Urinary bladder (tissue), 4 donors: ENCODE results near the gene PPP3CA. TPM values are rescaled to one million over a fixed set of nuclear protein-coding genes. Genes with fewer than 3 reads are reported as not detected.
"Not testable (repeated sequence)": the region's sequence is repeated elsewhere in the genome, so short reads cannot be mapped to it uniquely, and the experiment has no call there.

Experiments used
- DNase-seq: peaks from one replicate; pipeline ENCODE4 v3.0.0-alpha.2; 2015; ENCODE audit errors: extremely low spot score
- H3K27ac ChIP-seq: one replicate; pipeline ENCODE4 v1.5.1; 2013; ENCODE audit warnings: low read depth, mild to moderate bottlenecking, moderate library complexity
- H3K36me3 ChIP-seq: one replicate; pipeline ENCODE4 v1.6.1; 2013; ENCODE audit warnings: mild to moderate bottlenecking, moderate library complexity; ENCODE audit not compliant: insufficient read depth
- H3K4me1 ChIP-seq: one replicate; pipeline ENCODE4 v1.6.1; 2013; ENCODE audit warnings: mild to moderate bottlenecking, moderate library complexity; ENCODE audit not compliant: insufficient read depth
- H3K4me3 ChIP-seq: one replicate; pipeline ENCODE4 v1.5.1; 2013; ENCODE audit warnings: low read depth, low read length
- WGBS: extraction: QIAGEN DNeasy Blood & Tissue Kit; methylation state at CpG from one replicate; pipeline ENCODE4 v1.1.7; 2013; 5-methylcytosine and 5-hydroxymethylcytosine counted together
- polyA plus RNA-seq: library from polyadenylated mRNA; stranded (reverse); fragments of 200-250 nt; gene quantifications from one replicate; pipeline ENCODE4 v1.2.3, GENCODE V29; 2013
- total RNA-seq: library from RNA; depleted of rRNA; stranded (reverse); fragments of >200 nt; gene quantifications from one replicate; pipeline ENCODE4 v1.2.3, GENCODE V29; 2014
- donor health status: healthy with polysubstance abuse.
- donor health status: healthy.

Gene PPP3CA
- total and polyA plus RNA-seq, 2 donors: 21.2 to 79.8 TPM

- no peaks in the 10 kb centered on the region for H3K4me1 ChIP-seq
- H3K27ac ChIP-seq: no peak overlapping the region
- 79% methylated on average over 5 of the region's 5 CpGs for WGBS
- DNase-seq: no peak
- H3K4me3 ChIP-seq: no peak overlapping the region
- H3K36me3 ChIP-seq: no peaks in the 10 kb centered on the region
These were observed 103.0 kb downstream of the PPP3CA start for GRCh38 chr4:101244349-101244748.

GRCh38 chr4:101242441-101242840 is 104.9 kb downstream of the PPP3CA start:
- 97% methylated on average over 1 of the region's 1 CpG for WGBS
- Histone ChIP-seq H3K27ac (no peak overlapping the region), H3K36me3 (no peaks in the 10 kb centered on the region), H3K4me1 (no peaks in the 10 kb centered on the region), H3K4me3 (no peak overlapping the region)
- DNase-seq: no peak

GRCh38 chr4:101240099-101240498 is 107.2 kb downstream of the PPP3CA start:
- no peak for DNase-seq
- Histone ChIP-seq H3K27ac (no peak overlapping the region), H3K4me3 (no peak overlapping the region), H3K36me3 (no peaks in the 10 kb centered on the region), H3K4me1 (no peaks in the 10 kb centered on the region)
- 97% methylated on average over 3 of the region's 3 CpGs for WGBS

GRCh38 chr4:101239665-101240064 is 107.7 kb downstream of the PPP3CA start:
- no peak overlapping the region for H3K27ac ChIP-seq
- H3K36me3 ChIP-seq: no peaks in the 10 kb centered on the region
- no peak for DNase-seq
- WGBS: 96% methylated on average over 1 of the region's 1 CpG
- H3K4me1 ChIP-seq: no peaks in the 10 kb centered on the region
- H3K4me3 ChIP-seq: no peak overlapping the region

- DNase-seq: no peak
- Histone ChIP-seq H3K27ac (no peak overlapping the region), H3K4me1 (no peaks in the 10 kb centered on the region), H3K4me3 (no peak overlapping the region), H3K36me3 (no peaks in the 10 kb centered on the region)
- WGBS: 60% methylated on average over 3 of the region's 3 CpGs
These were observed 108.6 kb downstream of the PPP3CA start for GRCh38 chr4:101238706-101239105.

DNA sequence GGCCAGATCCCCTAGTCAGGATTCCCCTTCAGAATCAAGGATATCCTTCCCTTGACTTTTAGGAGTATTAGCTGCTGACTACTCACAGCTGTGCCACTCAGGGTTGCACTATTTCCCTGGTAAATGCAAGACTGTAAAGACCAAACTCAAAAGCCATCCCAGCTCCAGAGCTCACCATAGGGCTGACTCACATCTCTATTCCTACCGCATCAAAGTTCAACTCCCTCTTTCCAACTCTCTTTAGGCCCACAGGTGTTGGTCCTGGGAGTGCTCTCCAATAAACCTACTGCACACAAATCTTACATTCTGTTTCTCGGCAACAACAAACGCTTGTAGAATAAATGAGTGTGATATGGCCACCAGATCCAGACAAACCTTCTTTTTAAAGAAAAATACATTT is 109.6 kb downstream of the PPP3CA start:
- H3K36me3 ChIP-seq: no peaks in the 10 kb centered on the region
- no peaks in the 10 kb centered on the region for H3K4me1 ChIP-seq
- no peak for DNase-seq
- no peak overlapping the region for H3K4me3 ChIP-seq
- H3K27ac ChIP-seq: no peak overlapping the region
- WGBS: 95% methylated on average over 3 of the region's 3 CpGs

DNA sequence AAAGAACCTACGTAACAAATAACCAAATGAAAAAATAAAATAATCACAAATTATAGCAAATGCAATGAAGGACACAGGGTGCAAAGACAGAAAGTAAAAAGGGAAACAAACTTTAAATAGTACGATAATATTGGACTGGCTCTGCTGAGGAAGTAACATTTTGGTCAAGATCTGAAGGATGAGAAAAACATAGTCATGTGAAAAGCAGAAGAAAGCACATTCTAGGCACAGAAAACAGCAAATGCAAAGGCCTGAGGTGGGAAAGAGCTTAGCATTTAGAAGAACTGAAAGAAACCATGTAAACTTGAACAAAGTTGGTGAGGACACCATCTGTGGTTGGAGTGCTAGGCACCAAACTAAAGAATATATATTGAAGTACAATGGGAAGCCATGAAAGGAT is 111.2 kb downstream of the PPP3CA start:
- Histone ChIP-seq H3K4me1 (no peaks in the 10 kb centered on the region), H3K36me3 (no peaks in the 10 kb centered on the region), H3K4me3 (no peak overlapping the region), H3K27ac (no peak overlapping the region)
- 88% methylated on average over 2 of the region's 2 CpGs for WGBS
- no peak for DNase-seq

GRCh38 chr4:101234141-101234540 is 113.2 kb downstream of the PPP3CA start:
- H3K4me1 ChIP-seq, H3K27ac ChIP-seq, H3K4me3 ChIP-seq, H3K36me3 ChIP-seq, DNase-seq: not testable (repeated sequence)

- DNase-seq: no peak
These were observed 115.1 kb downstream of the PPP3CA start for GRCh38 chr4:101232074-101232776.

DNA sequence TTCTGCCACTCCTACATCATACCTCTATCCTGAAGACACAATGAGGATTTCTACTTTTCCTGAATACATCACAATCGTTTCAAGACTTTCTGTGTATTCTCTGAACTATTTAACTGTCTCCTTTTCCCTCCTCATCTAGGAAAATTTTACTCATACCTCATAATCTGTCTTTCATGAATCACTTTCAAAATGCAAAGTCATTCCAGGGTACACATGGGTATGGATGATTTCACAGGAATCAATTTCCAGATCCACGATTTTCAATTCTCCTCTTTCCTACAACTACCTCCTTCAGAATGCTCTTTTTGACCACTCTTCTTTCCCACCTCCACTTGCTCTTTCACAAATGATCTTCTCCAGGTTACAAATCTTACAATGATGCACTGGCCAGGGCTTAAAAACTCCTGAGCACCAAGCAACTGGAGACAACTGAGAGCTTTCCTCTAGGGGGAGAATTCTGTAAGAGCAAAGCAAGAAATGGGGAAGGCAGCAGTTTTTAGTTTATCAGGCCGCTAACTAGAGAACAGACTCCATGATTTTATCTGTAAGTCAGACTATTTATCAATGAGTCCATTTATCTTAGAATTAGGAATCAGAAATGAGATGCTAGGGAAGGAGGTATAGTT is 116.4 kb downstream of the PPP3CA start:
- H3K27ac ChIP-seq: no peak overlapping the region
- no peak overlapping the region for H3K4me3 ChIP-seq
- no peaks in the 10 kb centered on the region for H3K36me3 ChIP-seq
- WGBS: 81% methylated on average over 3 of the region's 3 CpGs
- H3K4me1 ChIP-seq: no peaks in the 10 kb centered on the region
- no peak for DNase-seq

More at GRCh38 chr4:101232074-101232776, 115.1 kb downstream of the PPP3CA start:
- no peak overlapping the region for H3K27ac ChIP-seq
- 38% methylated on average over 1 of the region's 1 CpG for WGBS
- H3K4me1 ChIP-seq: no peaks in the 10 kb centered on the region
- H3K36me3 ChIP-seq: no peaks in the 10 kb centered on the region
- H3K4me3 ChIP-seq: no peak overlapping the region

GRCh38 chr4:101229116-101229515 is 118.2 kb downstream of the PPP3CA start:
- no peak overlapping the region for H3K4me3 ChIP-seq
- H3K4me1 ChIP-seq: no peaks in the 10 kb centered on the region
- no peak overlapping the region for H3K27ac ChIP-seq
- no peaks in the 10 kb centered on the region for H3K36me3 ChIP-seq
- no peak for DNase-seq
- WGBS: 71% methylated on average over 2 of the region's 2 CpGs

GRCh38 chr4:101227715-101228114 is 119.6 kb downstream of the PPP3CA start:
- H3K4me3 ChIP-seq: no peak overlapping the region
- H3K27ac ChIP-seq: no peak overlapping the region
- no peak for DNase-seq
- no peaks in the 10 kb centered on the region for H3K36me3 ChIP-seq
- no peaks in the 10 kb centered on the region for H3K4me1 ChIP-seq

DNA sequence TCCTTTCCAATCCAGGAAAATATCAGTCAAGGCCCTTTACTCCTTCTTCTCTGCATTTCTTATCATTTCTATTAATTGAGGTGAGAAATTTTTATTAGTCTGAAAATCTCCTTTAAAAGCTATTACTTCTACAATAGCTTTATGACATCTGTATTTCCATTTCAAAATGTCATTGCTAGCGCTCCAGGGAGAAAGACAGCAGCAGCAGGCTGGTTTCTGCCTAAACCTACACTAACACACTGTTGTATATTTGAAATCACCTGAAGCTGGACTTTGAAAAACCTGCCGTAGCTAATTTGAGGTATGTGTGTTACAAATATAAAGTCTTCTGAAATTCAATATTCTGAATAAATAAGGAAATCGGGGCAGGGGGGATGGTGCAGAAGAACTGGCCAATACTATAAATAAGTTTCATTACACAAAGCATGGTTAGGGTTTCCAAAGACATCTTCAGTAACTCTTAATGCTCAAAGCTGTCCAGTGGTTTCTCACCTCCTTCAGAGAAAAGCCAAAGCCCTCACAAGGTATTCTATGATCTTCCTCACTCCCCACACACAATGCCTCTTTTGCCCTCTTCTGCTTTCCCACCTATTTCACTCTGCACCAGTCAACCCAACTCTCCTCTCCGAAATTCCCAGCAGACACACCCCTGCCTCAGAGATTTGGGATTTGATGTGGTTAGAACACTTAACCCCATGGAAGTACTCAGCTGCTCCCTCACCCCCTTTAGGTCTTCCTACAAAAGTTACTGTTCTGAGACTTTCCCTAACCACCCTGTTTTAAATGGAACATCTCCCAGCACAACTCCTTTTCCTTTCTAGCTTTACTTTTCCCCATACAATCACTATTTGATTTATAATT is 122.7 kb downstream of the PPP3CA start:
- DNase-seq: no peak
- Histone ChIP-seq H3K4me3 (no peak overlapping the region), H3K4me1 (no peaks in the 10 kb centered on the region), H3K27ac (no peak overlapping the region), H3K36me3 (no peaks in the 10 kb centered on the region)
- WGBS: 58% methylated on average over 4 of the region's 4 CpGs
